Loucy (cell line): ENCODE data around the gene ATP13A5.

Source experiments
- H2AFZ ChIP-seq: fragments of 200-600 bp; sonication (generic); 2 replicates; pipeline ENCODE4 v1.6.0; 2016; ENCODE audit warnings: antibody characterized with exemption, mild to moderate bottlenecking, low read length, moderate library complexity
- H3F3A ChIP-seq: fragments of 200-600 bp; 2 replicates; pipeline ENCODE4 v1.6.0; 2016; ENCODE audit warnings: antibody characterized with exemption, low read depth, mild to moderate bottlenecking
- H3K27me3 ChIP-seq: fragments of 200-600 bp; sonication (generic); 2 replicates; pipeline ENCODE4 v1.6.1; 2014; ENCODE audit warnings: low read length, mild to moderate bottlenecking; ENCODE audit not compliant: insufficient read depth, poor library complexity, severe bottlenecking
- H3K36me3 ChIP-seq: fragments of 200-600 bp; sonication (generic); 2 replicates; pipeline ENCODE4 v1.6.1; 2016; ENCODE audit warnings: low read length; ENCODE audit not compliant: insufficient read depth
- H3K4me1 ChIP-seq: fragments of 200-600 bp; sonication (generic); 2 replicates; pipeline ENCODE4 v1.5.1; 2014; ENCODE audit warnings: low read length, mild to moderate bottlenecking; ENCODE audit not compliant: insufficient read depth, poor library complexity, severe bottlenecking
- H3K4me2 ChIP-seq: fragments of 200-600 bp; sonication (generic); 2 replicates; pipeline ENCODE4 v1.6.0; 2014; ENCODE audit warnings: antibody characterized with exemption, low read length, low read depth, mild to moderate bottlenecking; ENCODE audit not compliant: poor library complexity, severe bottlenecking
- H3K4me3 ChIP-seq: fragments of 200-600 bp; sonication (generic); 2 replicates; pipeline ENCODE4 v1.5.1; 2014; ENCODE audit warnings: low read length, mild to moderate bottlenecking, mixed read lengths; ENCODE audit not compliant: poor library complexity, severe bottlenecking
- H3K79me2 ChIP-seq: fragments of 200-600 bp; sonication (generic); 2 replicates; pipeline ENCODE4 v1.6.1; 2014; ENCODE audit warnings: low read length; ENCODE audit not compliant: insufficient read depth
- H3K9ac ChIP-seq: fragments of 200-600 bp; sonication (generic); 2 replicates; pipeline ENCODE4 v1.6.0; 2014; ENCODE audit warnings: mild to moderate bottlenecking, low read depth, low read length, moderate library complexity; ENCODE audit not compliant: poor library complexity, severe bottlenecking
- H3K9me2 ChIP-seq: fragments of 200-600 bp; sonication (generic); replicated peaks from 2 replicates; pipeline ENCODE4 v1.6.1; 2016; ENCODE audit warnings: low read depth, low read length, mixed read lengths
- H3K9me3 ChIP-seq: fragments of 200-600 bp; sonication (generic); 2 replicates; pipeline ENCODE4 v1.6.1; 2014; ENCODE audit warnings: mild to moderate bottlenecking, antibody characterized with exemption, low read length, low read depth; ENCODE audit not compliant: insufficient read depth
- H4K20me1 ChIP-seq: fragments of 200-600 bp; sonication (generic); 2 replicates; pipeline ENCODE4 v1.6.0; 2014; ENCODE audit warnings: antibody characterized with exemption, low read length, mild to moderate bottlenecking; ENCODE audit not compliant: insufficient read depth, poor library complexity, severe bottlenecking
- CTCF ChIP-seq: fragments of 200-600 bp; sonication (generic); conservative IDR thresholded peaks from 2 replicates; pipeline ENCODE4 v1.5.1; 2014; ENCODE audit warnings: mild to moderate bottlenecking, antibody characterized with exemption, low read length
- EZH2phosphoT487 ChIP-seq: fragments of 200-600 bp; IDR thresholded peaks from 2 replicates; pipeline ENCODE4 v1.6.1; 2018; ENCODE audit warnings: antibody characterized with exemption, mild to moderate bottlenecking, moderate library complexity, borderline replicate concordance

Gene ATP13A5

GRCh38 chr3:193236599-193236998, 142.0 kb downstream of the ATP13A5 start:
- no peak for TF ChIP-seq EZH2phosphoT487
- no peak for TF ChIP-seq CTCF
- H3K79me2 ChIP-seq: no peaks in the 10 kb centered on the region
- no peaks in the 10 kb centered on the region for H3K36me3 ChIP-seq
- no peaks in the 10 kb centered on the region for H3F3A ChIP-seq
- H2AFZ ChIP-seq: no peak overlapping the region
- H3K4me2 ChIP-seq: no peak overlapping the region
- no peaks in the 10 kb centered on the region for H3K9me2 ChIP-seq
- no peaks in the 10 kb centered on the region for H3K27me3 ChIP-seq
- no peaks in the 10 kb centered on the region for H3K9me3 ChIP-seq
- H3K4me3 ChIP-seq: no peak overlapping the region
- H3K4me1 ChIP-seq: no peaks in the 10 kb centered on the region
- no peak overlapping the region for H3K9ac ChIP-seq
- H4K20me1 ChIP-seq: no peaks in the 10 kb centered on the region

GRCh38 chr3:193231201-193231600, 147.4 kb downstream of the ATP13A5 start:
- Histone ChIP-seq H4K20me1 (no peaks in the 10 kb centered on the region), H3K9me3 (no peaks in the 10 kb centered on the region), H3K4me2 (no peak overlapping the region), H2AFZ (no peak overlapping the region), H3K79me2 (no peaks in the 10 kb centered on the region), H3K27me3 (no peaks in the 10 kb centered on the region), H3K4me1 (no peaks in the 10 kb centered on the region), H3K9ac (no peak overlapping the region), H3F3A (no peaks in the 10 kb centered on the region), H3K36me3 (no peaks in the 10 kb centered on the region), H3K4me3 (no peak overlapping the region), H3K9me2 (no peaks in the 10 kb centered on the region)
- no peak for TF ChIP-seq CTCF
- no peak for TF ChIP-seq EZH2phosphoT487

GRCh38 chr3:193230610-193231009, 147.9 kb downstream of the ATP13A5 start:
- H4K20me1 ChIP-seq: no peaks in the 10 kb centered on the region
- no peaks in the 10 kb centered on the region for H3K9me3 ChIP-seq
- no peaks in the 10 kb centered on the region for H3K9me2 ChIP-seq
- H3K9ac ChIP-seq: no peak overlapping the region
- H2AFZ ChIP-seq: no peak overlapping the region
- no peaks in the 10 kb centered on the region for H3K79me2 ChIP-seq
- no peak overlapping the region for H3K4me3 ChIP-seq
- no peaks in the 10 kb centered on the region for H3F3A ChIP-seq
- H3K36me3 ChIP-seq: no peaks in the 10 kb centered on the region
- TF ChIP-seq EZH2phosphoT487: no peak
- TF ChIP-seq CTCF: no peak
- H3K4me2 ChIP-seq: no peak overlapping the region
- H3K27me3 ChIP-seq: no peaks in the 10 kb centered on the region
- no peaks in the 10 kb centered on the region for H3K4me1 ChIP-seq
